Motor neuron (in vitro differentiated cells): ENCODE measurements around the gene PROS1. TPM values are rescaled to one million over a fixed set of nuclear protein-coding genes. Genes with fewer than 3 reads are reported as not detected.
"Not testable (repeated sequence)": the region's sequence is repeated elsewhere in the genome, so short reads cannot be mapped to it uniquely, and the experiment has no call there.

Experiments used
- ATAC-seq, 8 experiments: fragments of 200-7000 bp; cut with Tn5 transposase; replicated peaks in 6 of 8; 2 replicates each; pipeline ENCODE4 v1.8.0; 2021; ENCODE audit warnings: mild to moderate bottlenecking in 8 of 8, moderate library complexity in 8 of 8
- H3K27ac ChIP-seq, 2 donors: fragments of 250-450 bp; sonication (Bioruptor Pico); 2 replicates each; pipeline ENCODE4 v1.9.0; 2021; ENCODE audit warnings: antibody characterized with exemption in 2 of 2, mild to moderate bottlenecking in 2 of 2, moderate library complexity in 1 of 2
- H3K4me1 ChIP-seq, 2 donors: fragments of 250-450 bp; sonication (Bioruptor Pico); replicated peaks in 1 of 2; 2 replicates each; pipeline ENCODE4 v1.6.1; 2021; ENCODE audit warnings: antibody characterized with exemption in 2 of 2, mild to moderate bottlenecking in 2 of 2, moderate library complexity in 1 of 2
- H3K4me3 ChIP-seq, 5 donors: fragments of 250-450 bp; sonication (Bioruptor Pico); 2 replicates each; pipeline ENCODE4 v1.9.0; 2021; ENCODE audit warnings: antibody characterized with exemption in 5 of 5, mild to moderate bottlenecking in 5 of 5, moderate library complexity in 4 of 5
- WGBS, 10 experiments: fragments of 450-650 bp; shearing (Covaris generic); methylation state at CpG; one replicate each; pipeline ENCODE4 v1.0.0; 2022; 5-methylcytosine and 5-hydroxymethylcytosine counted together
- in situ Hi-C, 9 experiments: fragments of 400-800 bp; cut with MboI; loops; one replicate each; pipeline ENCODE4 v1.15.0; 2021; ENCODE audit warnings: low sequenced_read_pairs in 9 of 9, low pct_unique_long_range_greater_than_20kb in 2 of 9; ENCODE audit not compliant: unreplicated experiment in 9 of 9
- total RNA-seq, 8 experiments: library from RNA; unstranded; fragments of 300-600 nt; gene quantifications; 2 replicates each; pipeline versions ENCODE4 v1.2.3 to v1.2.4, GENCODE V29; 2022

The PROS1 gene
- total RNA-seq, 8 experiments from 2014 or later = 0.70 to 80.9 (median 14.7) TPM

GRCh38 chr3:93961489-93961888 lies 12.2 kb downstream of the PROS1 start:
- no peak for ATAC-seq
- in situ Hi-C loops = no loop called here
- Histone ChIP-seq H3K4me1 (no peaks in the 10 kb centered on the region), H3K4me3 (no peak overlapping the region), H3K27ac (no peak overlapping the region)
- 14 to 100% (median 70%) methylated on average over 1 of the region's 1 CpG; no CpG with 5 or more reads in 2 of the 10 experiments for WGBS, 10 experiments

DNA sequence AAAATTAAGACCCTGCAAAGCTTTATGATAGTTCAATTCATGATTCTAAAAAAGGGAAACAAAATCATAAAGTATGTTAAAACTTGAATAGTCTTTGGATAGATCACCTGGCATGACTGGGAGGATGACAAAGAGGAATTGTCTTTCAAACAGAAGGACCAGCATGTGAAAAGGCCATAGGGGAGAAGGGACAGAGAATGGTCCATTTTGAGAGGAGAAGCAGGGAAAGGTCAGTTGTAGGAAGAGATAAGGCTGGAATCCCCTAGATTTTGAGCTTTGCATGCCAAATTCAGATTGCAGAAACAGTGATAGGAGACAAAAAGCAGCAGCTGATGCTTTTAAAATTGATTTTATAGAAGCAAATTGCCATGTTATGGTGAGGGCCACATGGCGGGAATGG lies 12.7 kb downstream of the PROS1 start:
- in situ Hi-C loops = no loop called here
- no peak for ATAC-seq

GRCh38 chr3:93949958-93950357 lies 23.7 kb downstream of the PROS1 start:
- H3K4me3 ChIP-seq, in situ Hi-C loops, ATAC-seq, H3K27ac ChIP-seq, H3K4me1 ChIP-seq: not testable (repeated sequence)
- WGBS, 10 experiments = 68 to 90% (median 80%) methylated on average over 2 to 4 of the region's 8 CpGs; no CpG with 5 or more reads in 4 of the 10 experiments

More for the DNA sequence above, 12.7 kb downstream of the PROS1 start:
- no peaks in the 10 kb centered on the region for H3K4me1 ChIP-seq
- no peak overlapping the region for H3K27ac ChIP-seq
- no peak overlapping the region for H3K4me3 ChIP-seq
- 67 to 100% (median 86%) methylated on average over 1 of the region's 1 CpG; no CpG with 5 or more reads in 3 of the 10 experiments for WGBS, 10 experiments

DNA sequence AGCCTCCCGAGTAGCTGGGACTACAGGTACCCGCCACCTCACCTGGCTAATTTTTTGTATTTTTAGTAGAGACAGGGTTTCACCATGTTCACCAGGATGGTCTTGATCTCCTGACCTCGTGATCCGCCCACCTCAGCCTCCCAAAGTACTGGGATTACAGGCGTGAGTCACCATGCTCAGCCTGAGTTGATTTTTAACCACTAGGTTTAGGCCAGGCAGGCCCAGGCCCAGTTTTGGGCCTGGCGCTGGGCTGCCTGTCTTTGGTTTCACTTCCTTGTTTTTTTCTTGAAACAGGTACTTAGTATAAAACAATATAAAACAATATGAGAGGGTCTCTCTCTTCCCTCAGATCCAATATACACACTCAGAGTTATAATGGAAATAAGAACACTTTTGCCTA lies 36.2 kb downstream of the PROS1 start:
- WGBS, 10 experiments = 78 to 100% (median 82%) methylated on average over 1 to 4 of the region's 6 CpGs; no CpG with 5 or more reads in 7 of the 10 experiments
- in situ Hi-C loops, H3K4me3 ChIP-seq, H3K4me1 ChIP-seq, H3K27ac ChIP-seq, ATAC-seq: not testable (repeated sequence)

DNA sequence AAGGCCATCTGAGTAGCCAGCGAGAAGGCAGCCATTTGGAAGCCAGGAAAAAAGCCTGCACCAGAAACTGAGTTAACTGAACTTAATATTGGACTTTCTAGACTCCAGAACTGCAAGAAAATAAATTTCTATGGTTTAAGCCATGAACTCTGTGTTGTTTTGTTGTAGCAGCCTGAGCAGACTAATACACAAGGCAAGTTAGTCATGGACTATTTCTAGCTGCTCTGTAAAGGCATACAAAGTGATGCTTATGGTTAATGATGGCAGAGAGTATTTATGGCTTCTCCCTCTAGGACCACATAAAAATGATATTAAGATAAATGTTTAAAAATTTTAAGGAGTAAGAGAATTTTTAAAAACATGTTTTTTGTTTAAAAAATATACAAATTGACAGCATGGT lies 37.1 kb downstream of the PROS1 start:
- H3K27ac ChIP-seq = no peak overlapping the region
- in situ Hi-C loops = no loop called here
- ATAC-seq = no peak
- no peaks in the 10 kb centered on the region for H3K4me1 ChIP-seq
- H3K4me3 ChIP-seq = no peak overlapping the region
- 0 to 100% (median 66%) methylated on average over 1 of the region's 1 CpG; no CpG with 5 or more reads in 4 of the 10 experiments for WGBS, 10 experiments

DNA sequence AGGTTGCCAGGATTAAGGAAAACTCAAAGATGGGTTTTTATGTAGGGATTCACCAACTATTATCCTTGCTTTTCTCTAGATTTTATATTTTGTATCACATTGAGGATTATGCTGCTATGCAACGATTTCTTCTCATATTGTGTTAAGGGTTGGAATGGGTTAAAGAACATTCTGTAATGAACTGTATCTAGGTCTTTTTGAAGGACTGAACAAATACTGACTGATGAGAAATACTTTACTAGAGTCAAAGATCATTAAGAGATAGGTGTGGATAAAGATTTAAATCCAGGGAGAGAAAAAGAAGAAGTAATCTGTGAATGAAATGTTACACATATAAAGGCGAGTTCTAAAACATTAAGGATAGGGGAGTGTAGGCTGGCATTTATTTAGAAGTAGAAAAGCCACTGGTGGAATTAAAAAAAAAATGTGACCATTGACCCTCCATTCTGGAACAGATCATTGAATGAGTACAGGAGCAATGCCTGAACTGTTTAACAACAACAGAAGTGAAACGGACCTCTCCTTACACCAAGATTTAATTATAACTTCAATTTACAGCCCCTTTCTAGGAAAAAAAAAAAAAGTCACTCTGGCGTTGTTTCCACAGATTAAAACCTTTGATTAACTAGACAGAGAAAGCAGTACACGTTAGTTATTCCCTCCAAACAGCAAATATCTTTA lies 39.2 kb downstream of the PROS1 start:
- in situ Hi-C loops = no loop called here
- 37 to 92% (median 66%) methylated on average over 3 to 5 of the region's 5 CpGs for WGBS, 10 experiments
- no peak overlapping the region for H3K4me3 ChIP-seq
- no peak for ATAC-seq
- H3K4me1 ChIP-seq = no peaks in the 10 kb centered on the region
- H3K27ac ChIP-seq = no peak overlapping the region

DNA sequence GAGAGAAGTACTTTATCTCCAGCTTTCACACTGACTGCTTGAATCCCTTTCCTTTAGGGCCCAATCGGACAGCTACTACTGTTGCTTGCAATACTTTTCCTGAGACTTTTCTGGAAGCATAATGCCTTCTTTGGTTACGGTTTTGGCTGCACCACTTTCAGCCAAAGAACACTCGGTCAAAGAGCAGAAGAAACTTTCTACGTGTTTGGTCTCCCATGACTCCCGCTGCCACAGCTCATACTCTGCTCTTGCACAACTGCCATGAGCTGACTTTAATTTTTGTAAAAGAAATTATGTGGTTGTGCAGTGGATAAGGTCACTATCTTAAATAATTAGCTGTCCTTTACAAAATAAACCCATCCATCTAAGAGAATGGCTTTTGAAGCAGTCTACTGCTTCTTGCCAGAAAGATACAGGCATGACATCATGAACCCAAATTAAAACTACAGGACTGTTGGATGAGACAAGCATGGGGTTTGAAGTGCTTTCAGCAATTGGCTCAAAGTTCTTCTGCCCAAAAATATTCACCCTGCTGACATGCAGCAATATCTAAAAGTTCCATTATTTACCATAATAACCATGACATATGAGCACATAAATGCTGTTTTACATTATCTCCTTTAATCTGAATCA lies 42.0 kb downstream of the PROS1 start:
- in situ Hi-C loops = no loop called here
- Histone ChIP-seq H3K4me3 (no peak overlapping the region), H3K27ac (no peak overlapping the region), H3K4me1 (no peaks in the 10 kb centered on the region)
- no peak for ATAC-seq
- 58 to 100% (median 83%) methylated on average over 1 to 5 of the region's 5 CpGs for WGBS, 10 experiments

GRCh38 chr3:93930041-93930440 lies 43.7 kb downstream of the PROS1 start:
- no peak for ATAC-seq
- H3K4me3 ChIP-seq = no peak overlapping the region
- WGBS, 10 experiments = 35 to 100% (median 56%) methylated on average over 2 to 3 of the region's 3 CpGs

GRCh38 chr3:93926789-93927188 lies 46.9 kb downstream of the PROS1 start:
- H3K4me1 ChIP-seq = no peaks in the 10 kb centered on the region
- H3K4me3 ChIP-seq = no peak overlapping the region
- no peak for ATAC-seq
- in situ Hi-C loops = no loop called here
- no peak overlapping the region for H3K27ac ChIP-seq

More at GRCh38 chr3:93930041-93930440, 43.7 kb downstream of the PROS1 start:
- Histone ChIP-seq H3K4me1 (no peaks in the 10 kb centered on the region), H3K27ac (no peak overlapping the region)
- in situ Hi-C loops = no loop called here

GRCh38 chr3:93924491-93924890 lies 49.2 kb downstream of the PROS1 start:
- no peak overlapping the region for H3K4me3 ChIP-seq
- 22 to 100% (median 60%) methylated on average over 1 to 2 of the region's 2 CpGs; no CpG with 5 or more reads in 4 of the 10 experiments for WGBS, 10 experiments
- no peaks in the 10 kb centered on the region for H3K4me1 ChIP-seq
- in situ Hi-C loops = no loop called here
- no peak overlapping the region for H3K27ac ChIP-seq
- ATAC-seq = peak in 1 of 8 experiments; percentile 35

- WGBS, 10 experiments = 50 to 100% (median 83%) methylated on average over 1 to 2 of the region's 2 CpGs; no CpG with 5 or more reads in 1 of the 10 experiments
- ATAC-seq = no peak
- Histone ChIP-seq H3K4me3 (no peak overlapping the region), H3K4me1 (no peaks in the 10 kb centered on the region), H3K27ac (no peak overlapping the region)
- in situ Hi-C loops = no loop called here
These were observed 50.7 kb downstream of the PROS1 start for GRCh38 chr3:93923006-93923405.

DNA sequence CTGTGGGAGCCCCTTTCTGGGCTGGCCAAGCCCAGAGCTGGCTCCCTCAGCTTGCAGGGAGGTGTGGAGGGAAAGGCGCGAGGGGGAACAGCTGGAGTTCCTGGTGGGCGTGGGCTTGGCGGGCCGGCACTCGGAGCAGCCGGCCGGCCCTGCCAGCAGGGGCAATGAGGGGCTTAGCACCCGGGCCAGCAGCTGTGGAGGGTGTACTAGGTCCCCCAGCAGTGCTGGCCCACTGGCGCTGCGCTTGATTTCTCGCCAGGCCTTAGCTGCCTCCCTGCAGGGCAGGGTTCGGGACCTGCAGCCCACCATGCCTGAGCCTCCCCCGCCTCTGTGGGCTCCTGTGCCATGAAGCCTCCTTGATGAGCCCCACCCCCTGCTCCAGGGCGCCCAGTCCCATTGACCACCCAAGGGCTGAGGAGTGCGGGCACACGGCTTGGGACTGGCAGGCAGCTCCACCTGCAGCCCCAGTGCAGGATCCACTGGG lies 56.1 kb downstream of the PROS1 start:
- H3K27ac ChIP-seq, in situ Hi-C loops, ATAC-seq, H3K4me1 ChIP-seq, H3K4me3 ChIP-seq: not testable (repeated sequence)
- WGBS, 10 experiments = no CpG with 5 or more reads among the region's 17 CpGs

GRCh38 chr3:93913623-93914022 lies 60.1 kb downstream of the PROS1 start:
- H3K27ac ChIP-seq, in situ Hi-C loops, ATAC-seq, H3K4me3 ChIP-seq, H3K4me1 ChIP-seq: not testable (repeated sequence)
- WGBS, 10 experiments = 0 to 73% (median 0%) methylated on average over 1 of the region's 1 CpG; no CpG with 5 or more reads in 7 of the 10 experiments
